ENCODE measurements around the gene DR1.

GRCh38 chr1:93357242-93357641 is 11.5 kb downstream of the DR1 start:
- TF ChIP-seq POLR2A (IDR thresholded peaks at IDR 0.05): no peak
- no peak for TF ChIP-seq EP300 (IDR thresholded peaks at IDR 0.05)
